ENCODE results near the gene SLC37A2.

DNA sequence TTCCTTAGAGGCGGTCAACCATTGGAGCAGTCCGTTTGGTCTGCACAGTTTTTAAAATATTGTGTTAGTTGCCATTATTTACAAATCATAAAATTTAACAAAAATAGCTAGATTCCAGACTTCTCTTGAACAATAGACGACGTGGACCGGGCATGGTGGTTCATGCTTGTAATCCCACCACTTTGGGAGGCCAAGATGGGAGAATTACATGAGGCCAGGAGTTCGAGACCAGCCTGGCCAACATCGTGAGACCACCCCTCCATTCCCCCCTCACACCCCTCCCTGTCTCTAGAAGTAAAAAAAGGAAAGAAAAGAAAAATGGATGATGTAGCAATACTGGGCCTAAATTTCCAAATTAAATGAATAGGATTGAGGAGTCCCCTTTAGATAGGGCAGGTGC lies 965 bp downstream of the SLC37A2 start:
- no peak for TF ChIP-seq EZH2 (IDR thresholded peaks at IDR 0.05; ENCODE audit: borderline replicate concordance, low read length)
- TF ChIP-seq CTCF (IDR thresholded peaks at IDR 0.05; ENCODE audit: low read length), result no peak

Data from OCI-LY1 (cell line).